Mesodermal cell (in vitro differentiated cells): Measurements from ENCODE around the gene MMGT1. TPM values are rescaled to one million over a fixed set of nuclear protein-coding genes. Genes with fewer than 3 reads are reported as not detected.
A peak's percentile ranks its signal among the peaks of the same experiment; 100 is the strongest.

Source experiments
- H3K27ac ChIP-seq: 2 replicates; pipeline ENCODE4 v1.7.0; 2013; ENCODE audit warnings: mild to moderate bottlenecking, low read depth, low read length, moderate library complexity; ENCODE audit not compliant: severe bottlenecking
- H3K36me3 ChIP-seq: 2 replicates; pipeline ENCODE4 v1.7.1; 2013; ENCODE audit warnings: mild to moderate bottlenecking, low read length, moderate library complexity; ENCODE audit not compliant: control insufficient read depth, insufficient read depth
- H3K4me1 ChIP-seq: one replicate; pipeline ENCODE4 v1.7.1; 2013; ENCODE audit warnings: mild to moderate bottlenecking, low read length; ENCODE audit not compliant: insufficient read depth, control insufficient read depth, poor library complexity, severe bottlenecking
- H3K4me3 ChIP-seq: 2 replicates; pipeline ENCODE4 v1.7.0; 2013; ENCODE audit warnings: low read length, control low read depth, mild to moderate bottlenecking; ENCODE audit not compliant: insufficient read depth, poor library complexity, severe bottlenecking; ENCODE audit errors: extremely low read depth
- H3K9me3 ChIP-seq: 2 replicates; pipeline ENCODE4 v1.7.1; 2013; ENCODE audit warnings: mild to moderate bottlenecking, low read length, moderate library complexity; ENCODE audit not compliant: control insufficient read depth
- whole genome bisulfite sequencing, 2 experiments: methylation state at CpG; one replicate each; pipeline ENCODE4 v1.1.5; 2013; ENCODE audit warnings: missing lambda C conversion rate in 2 of 2; ENCODE audit not compliant: insufficient coverage in 2 of 2; 5-methylcytosine and 5-hydroxymethylcytosine counted together
- polyA plus RNA-seq, 2 experiments: library from polyadenylated mRNA; stranded (reverse); fragments of 50-300 nt; gene quantifications; one replicate each; pipeline ENCODE4 v1.2.3, GENCODE V29; 2013

The MMGT1 gene
- 18.1 TPM for polyA plus RNA-seq (2013, experiment 1 of 2)
- polyA plus RNA-seq (2013, experiment 2 of 2): 20.0 TPM

GRCh38 chrX:135973548-135974278 is at the start of gene MMGT1:
TSS of gene MMGT1 (minus strand) at chrX:135973988. CDS start at chrX:135973675, 313 bp downstream.
- WGBS, 2 experiments: 0% methylated on average over 2 to 32 of the region's 65 CpGs
- Histone ChIP-seq H3K27ac (peak within 1 kb of the TSS; percentile 95), H3K9me3 (no peaks in the 10 kb centered on the region), H3K4me3 (peak within 1 kb of the TSS; percentile 58), H3K4me1 (peaks cover 15% of the 10 kb centered on the region), H3K36me3 (peaks cover 11% of the 10 kb centered on the region)

GRCh38 chrX:136021903-136022302 is 48.1 kb upstream of the MMGT1 start:
- Histone ChIP-seq H3K36me3 (peaks cover 29% of the 10 kb centered on the region), H3K4me3 (no peak overlapping the region), H3K9me3 (no peaks in the 10 kb centered on the region), H3K4me1 (no peaks in the 10 kb centered on the region), H3K27ac (no peak overlapping the region)
- no CpG with 5 or more reads among the region's 1 CpG for WGBS, 2 experiments

GRCh38 chrX:136021160-136021559 is 47.4 kb upstream of the MMGT1 start:
- peaks cover 29% of the 10 kb centered on the region for H3K36me3 ChIP-seq
- WGBS, 2 experiments: no CpG with 5 or more reads among the region's 1 CpG
- no peaks in the 10 kb centered on the region for H3K4me1 ChIP-seq
- no peak overlapping the region for H3K27ac ChIP-seq
- H3K9me3 ChIP-seq: no peaks in the 10 kb centered on the region
- H3K4me3 ChIP-seq: no peak overlapping the region

GRCh38 chrX:136019226-136019625 is 45.4 kb upstream of the MMGT1 start:
- Histone ChIP-seq H3K27ac (no peak overlapping the region), H3K4me1 (no peaks in the 10 kb centered on the region), H3K36me3 (peaks cover 22% of the 10 kb centered on the region), H3K9me3 (no peaks in the 10 kb centered on the region), H3K4me3 (no peak overlapping the region)
- no CpG with 5 or more reads among the region's 5 CpGs for WGBS, 2 experiments

- Histone ChIP-seq H3K36me3 (peaks cover 17% of the 10 kb centered on the region), H3K4me3 (no peak overlapping the region), H3K27ac (no peak overlapping the region), H3K9me3 (no peaks in the 10 kb centered on the region), H3K4me1 (no peaks in the 10 kb centered on the region)
- WGBS, 2 experiments: no CpG with 5 or more reads among the region's 2 CpGs
Measured at GRCh38 chrX:136016881-136017280, 43.1 kb upstream of the MMGT1 start.

GRCh38 chrX:136015016-136015415 is 41.2 kb upstream of the MMGT1 start:
- Histone ChIP-seq H3K27ac (no peak overlapping the region), H3K4me1 (no peaks in the 10 kb centered on the region), H3K9me3 (no peaks in the 10 kb centered on the region), H3K4me3 (no peak overlapping the region), H3K36me3 (peaks cover 14% of the 10 kb centered on the region)
- 100% methylated on average over 1 of the region's 4 CpGs; no CpG with 5 or more reads in 1 of the 2 experiments for WGBS, 2 experiments

- Histone ChIP-seq H3K27ac (no peak overlapping the region), H3K4me3 (no peak overlapping the region), H3K36me3 (no peaks in the 10 kb centered on the region), H3K9me3 (no peaks in the 10 kb centered on the region), H3K4me1 (peaks cover 3% of the 10 kb centered on the region)
- WGBS, 2 experiments: no CpG with 5 or more reads among the region's 4 CpGs
Measured at GRCh38 chrX:135988245-135988644, 14.5 kb upstream of the MMGT1 start.

- peaks cover 10% of the 10 kb centered on the region for H3K4me1 ChIP-seq
- H3K9me3 ChIP-seq: no peaks in the 10 kb centered on the region
- H3K4me3 ChIP-seq: peak overlapping the region; percentile 59
- no CpG with 5 or more reads among the region's 15 CpGs for WGBS, 2 experiments
- H3K27ac ChIP-seq: no peak overlapping the region
- H3K36me3 ChIP-seq: no peaks in the 10 kb centered on the region
Measured at GRCh38 chrX:135985973-135986310, 12.2 kb upstream of the MMGT1 start.

- 0% methylated on average over 20 to 30 of the region's 68 CpGs for WGBS, 2 experiments
- peak within 1 kb of the TSS; percentile 59 for H3K4me3 ChIP-seq
- no peaks in the 10 kb centered on the region for H3K9me3 ChIP-seq
- H3K4me1 ChIP-seq: peaks cover 10% of the 10 kb centered on the region
- peak within 1 kb of the TSS; percentile 41 for H3K27ac ChIP-seq
- no peaks in the 10 kb centered on the region for H3K36me3 ChIP-seq
Measured at GRCh38 chrX:135985157-135985972, 11.6 kb upstream of the MMGT1 start, which contains the start of gene SLC9A6. TSS of gene SLC9A6 (plus strand) at chrX:135985435. CDS start at chrX:135985659, 224 bp downstream.

- Histone ChIP-seq H3K4me1 (peaks cover 10% of the 10 kb centered on the region), H3K9me3 (no peaks in the 10 kb centered on the region), H3K36me3 (no peaks in the 10 kb centered on the region), H3K4me3 (peak overlapping the region; percentile 59), H3K27ac (peak overlapping the region; percentile 41)
- WGBS, 2 experiments: no CpG with 5 or more reads among the region's 7 CpGs
Measured at GRCh38 chrX:135984791-135985156, 11.0 kb upstream of the MMGT1 start.

GRCh38 chrX:135984256-135984655 is 10.5 kb upstream of the MMGT1 start:
- H3K9me3 ChIP-seq: no peaks in the 10 kb centered on the region
- no CpG with 5 or more reads among the region's 2 CpGs for WGBS, 2 experiments
- no peaks in the 10 kb centered on the region for H3K36me3 ChIP-seq
- peaks cover 10% of the 10 kb centered on the region for H3K4me1 ChIP-seq
- H3K27ac ChIP-seq: no peak overlapping the region
- no peak overlapping the region for H3K4me3 ChIP-seq
